ENCODE data around the gene PAFAH1B1.
"Not testable (repeated sequence)": the region's sequence is repeated elsewhere in the genome, so short reads cannot be mapped to it uniquely, and the experiment has no call there.

The PAFAH1B1 gene

GRCh38 chr17:2594722-2595599, 1.5 kb downstream of the PAFAH1B1 start:
- no peak for DNase-seq (ENCODE audit: low read depth)

- DNase-seq (ENCODE audit: low read depth) = no peak
Observed at GRCh38 chr17:2595716-2596115, 2.3 kb downstream of the PAFAH1B1 start.

- peak; percentile 30 for DNase-seq (ENCODE audit: low read depth)
Observed at GRCh38 chr17:2598166-2598565, 4.7 kb downstream of the PAFAH1B1 start.

GRCh38 chr17:2602597-2603017, 9.2 kb downstream of the PAFAH1B1 start:
- no peak for DNase-seq (ENCODE audit: low read depth)

- DNase-seq (ENCODE audit: low read depth) = no peak
Observed at GRCh38 chr17:2608350-2608913, 15.0 kb downstream of the PAFAH1B1 start.

- no peak for DNase-seq (ENCODE audit: low read depth)
Observed at GRCh38 chr17:2609091-2609490, 15.6 kb downstream of the PAFAH1B1 start.

GRCh38 chr17:2610195-2611175, 17.0 kb downstream of the PAFAH1B1 start:
- DNase-seq (ENCODE audit: low read depth) = no peak

- DNase-seq (ENCODE audit: low read depth) = no peak
Observed at GRCh38 chr17:2611627-2612026, 18.2 kb downstream of the PAFAH1B1 start.

GRCh38 chr17:2612630-2613029, 19.2 kb downstream of the PAFAH1B1 start:
- no peak for DNase-seq (ENCODE audit: low read depth)

- no peak for DNase-seq (ENCODE audit: low read depth)
Observed at GRCh38 chr17:2613089-2613808, 19.8 kb downstream of the PAFAH1B1 start.

GRCh38 chr17:2615882-2616281, 22.4 kb downstream of the PAFAH1B1 start:
- DNase-seq (ENCODE audit: low read depth) = no peak

GRCh38 chr17:2621241-2621640, 27.8 kb downstream of the PAFAH1B1 start:
- no peak for DNase-seq (ENCODE audit: low read depth)

GRCh38 chr17:2621951-2622405, 28.5 kb downstream of the PAFAH1B1 start:
- not testable (repeated sequence) for DNase-seq (ENCODE audit: low read depth)

- DNase-seq (ENCODE audit: low read depth) = not testable (repeated sequence)
Observed at GRCh38 chr17:2622721-2623301, 29.4 kb downstream of the PAFAH1B1 start.

GRCh38 chr17:2624292-2624731, 30.9 kb downstream of the PAFAH1B1 start:
- DNase-seq (ENCODE audit: low read depth) = no peak

- not testable (repeated sequence) for DNase-seq (ENCODE audit: low read depth)
Observed at GRCh38 chr17:2626626-2627219, 33.3 kb downstream of the PAFAH1B1 start.

GRCh38 chr17:2628922-2629321, 35.5 kb downstream of the PAFAH1B1 start:
- DNase-seq (ENCODE audit: low read depth) = not testable (repeated sequence)

GRCh38 chr17:2631211-2631610, 37.8 kb downstream of the PAFAH1B1 start:
- no peak for DNase-seq (ENCODE audit: low read depth)

- peak; percentile 9 for DNase-seq (ENCODE audit: low read depth)
Observed at GRCh38 chr17:2634361-2634960, 41.0 kb downstream of the PAFAH1B1 start.

GRCh38 chr17:2635241-2635640, 41.8 kb downstream of the PAFAH1B1 start:
- no peak for DNase-seq (ENCODE audit: low read depth)

Measured in HS-5 (cell line).